ENCODE data around the gene FAM210A. TPM values are rescaled to one million over a fixed set of nuclear protein-coding genes. Genes with fewer than 3 reads are reported as not detected.
"Not testable (repeated sequence)": the region's sequence is repeated elsewhere in the genome, so short reads cannot be mapped to it uniquely, and the experiment has no call there.

FAM210A gene, protein sequence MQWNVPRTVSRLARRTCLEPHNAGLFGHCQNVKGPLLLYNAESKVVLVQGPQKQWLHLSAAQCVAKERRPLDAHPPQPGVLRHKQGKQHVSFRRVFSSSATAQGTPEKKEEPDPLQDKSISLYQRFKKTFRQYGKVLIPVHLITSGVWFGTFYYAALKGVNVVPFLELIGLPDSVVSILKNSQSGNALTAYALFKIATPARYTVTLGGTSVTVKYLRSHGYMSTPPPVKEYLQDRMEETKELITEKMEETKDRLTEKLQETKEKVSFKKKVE
- 10 to 100 TPM; 19.5 to 19.6 TPM for total RNA-seq

GRCh38 chr18:13726232-13726971 lies at the start of gene FAM210A, which contains the start of gene RNMT:
TSS of gene FAM210A (minus strand) at chr18:13726558. CDS start at chr18:13682077, 44,481 bp downstream.
TSS of gene RNMT (plus strand) at chr18:13726673. CDS start at chr18:13731518, 4,845 bp downstream.
- H3K36me3 Mint-ChIP-seq (ENCODE audit: low read depth): peaks cover 27% of the 10 kb centered on the region
- no peaks in the 10 kb centered on the region for H3K27me3 Mint-ChIP-seq
- CTCF ChIA-PET: interaction anchor here (0.8 to 1.0 kb wide), 2 partner anchors 244 to 259 kb away, joined by 3 read pairs; no protein-coding TSS in a partner anchor
- no peaks in the 10 kb centered on the region for H3K9me3 Mint-ChIP-seq
- DNase-seq: peak; percentile 96
- peak within 1 kb of the TSS; percentile 97 for H3K27ac Mint-ChIP-seq
- H3K4me3 Mint-ChIP-seq: peak within 1 kb of the TSS; percentile 94
- POLR2A ChIA-PET: interaction anchor here (0.7 kb wide), 1 partner anchor 318 kb away, joined by 3 read pairs; no protein-coding TSS in a partner anchor
- peaks cover 58% of the 10 kb centered on the region for H3K4me1 Mint-ChIP-seq

GRCh38 chr18:13775058-13775457 lies 48.7 kb upstream of the FAM210A start:
- no peak overlapping the region for H3K4me3 Mint-ChIP-seq
- no peak overlapping the region for H3K27ac Mint-ChIP-seq
- ChIA-PET CTCF (no interaction called here), POLR2A (no interaction called here)
- H3K9me3 Mint-ChIP-seq: peaks cover 5% of the 10 kb centered on the region
- H3K4me1 Mint-ChIP-seq: no peaks in the 10 kb centered on the region
- no peaks in the 10 kb centered on the region for H3K36me3 Mint-ChIP-seq (ENCODE audit: low read depth)
- peaks cover 14% of the 10 kb centered on the region for H3K27me3 Mint-ChIP-seq
- no peak for DNase-seq

- H3K9me3 Mint-ChIP-seq: peaks cover 12% of the 10 kb centered on the region
- no peaks in the 10 kb centered on the region for H3K4me1 Mint-ChIP-seq
- peaks cover 47% of the 10 kb centered on the region for H3K36me3 Mint-ChIP-seq (ENCODE audit: low read depth)
- POLR2A ChIA-PET: no interaction called here
- no peak overlapping the region for H3K4me3 Mint-ChIP-seq
- no peak for DNase-seq
- CTCF ChIA-PET: no interaction called here
- H3K27ac Mint-ChIP-seq: no peak overlapping the region
- H3K27me3 Mint-ChIP-seq: peaks cover 9% of the 10 kb centered on the region
Observed at GRCh38 chr18:13762690-13763439, 36.5 kb upstream of the FAM210A start.

DNA sequence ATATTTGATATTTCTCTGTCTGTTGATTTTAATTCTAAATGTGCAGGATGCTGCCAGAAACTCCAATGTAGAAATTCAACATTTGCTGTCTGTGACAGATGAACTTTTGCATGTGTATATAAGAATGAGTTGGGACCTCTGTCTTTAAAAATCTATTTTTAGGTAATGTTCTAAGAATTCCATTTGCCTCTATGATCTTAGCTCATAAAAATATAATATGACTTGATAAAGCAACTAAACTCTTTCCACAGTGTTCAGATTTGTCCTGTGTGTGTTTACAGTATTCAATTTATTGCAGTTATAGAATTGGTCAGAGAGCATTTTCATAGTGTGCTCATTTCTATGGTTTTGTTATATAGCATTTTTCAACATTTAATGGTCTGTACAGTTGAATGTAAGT lies 33.7 kb upstream of the FAM210A start:
- no peak overlapping the region for H3K27ac Mint-ChIP-seq
- no peak overlapping the region for H3K4me3 Mint-ChIP-seq
- DNase-seq: no peak
- peaks cover 72% of the 10 kb centered on the region for H3K36me3 Mint-ChIP-seq (ENCODE audit: low read depth)
- ChIA-PET CTCF (no interaction called here), POLR2A (no interaction called here)
- no peaks in the 10 kb centered on the region for H3K4me1 Mint-ChIP-seq
- H3K9me3 Mint-ChIP-seq: no peaks in the 10 kb centered on the region
- H3K27me3 Mint-ChIP-seq: no peaks in the 10 kb centered on the region

- POLR2A ChIA-PET: no interaction called here
- no peak overlapping the region for H3K4me3 Mint-ChIP-seq
- CTCF ChIA-PET: interaction anchor here (0.6 to 1.1 kb wide), 3 partner anchors 12 to 49 kb away, joined by 3 to 5 read pairs (median 3); no protein-coding TSS in a partner anchor
- H3K36me3 Mint-ChIP-seq (ENCODE audit: low read depth): peaks cover 79% of the 10 kb centered on the region
- DNase-seq: no peak
- H3K9me3 Mint-ChIP-seq: no peaks in the 10 kb centered on the region
- H3K27me3 Mint-ChIP-seq: no peaks in the 10 kb centered on the region
- no peak overlapping the region for H3K27ac Mint-ChIP-seq
- no peaks in the 10 kb centered on the region for H3K4me1 Mint-ChIP-seq
Observed at GRCh38 chr18:13758622-13759021, 32.3 kb upstream of the FAM210A start.

- peaks cover under 1% of the 10 kb centered on the region for H3K9me3 Mint-ChIP-seq
- H3K27ac Mint-ChIP-seq: no peak overlapping the region
- H3K36me3 Mint-ChIP-seq (ENCODE audit: low read depth): peaks cover 73% of the 10 kb centered on the region
- no peak for DNase-seq
- ChIA-PET POLR2A (no interaction called here), CTCF (no interaction called here)
- no peak overlapping the region for H3K4me3 Mint-ChIP-seq
- H3K27me3 Mint-ChIP-seq: no peaks in the 10 kb centered on the region
- H3K4me1 Mint-ChIP-seq: no peaks in the 10 kb centered on the region
Observed at GRCh38 chr18:13756671-13757070, 30.3 kb upstream of the FAM210A start.

- no peak overlapping the region for H3K27ac Mint-ChIP-seq
- ChIA-PET CTCF (no interaction called here), POLR2A (no interaction called here)
- no peak overlapping the region for H3K4me3 Mint-ChIP-seq
- no peaks in the 10 kb centered on the region for H3K27me3 Mint-ChIP-seq
- H3K9me3 Mint-ChIP-seq: peaks cover 2% of the 10 kb centered on the region
- no peaks in the 10 kb centered on the region for H3K4me1 Mint-ChIP-seq
- no peak for DNase-seq
- H3K36me3 Mint-ChIP-seq (ENCODE audit: low read depth): peaks cover 75% of the 10 kb centered on the region
Observed at GRCh38 chr18:13756261-13756660, 29.9 kb upstream of the FAM210A start.

- H3K4me1 Mint-ChIP-seq, CTCF ChIA-PET, H3K27me3 Mint-ChIP-seq, H3K4me3 Mint-ChIP-seq, H3K27ac Mint-ChIP-seq, DNase-seq, POLR2A ChIA-PET, H3K9me3 Mint-ChIP-seq: not testable (repeated sequence)
- H3K36me3 Mint-ChIP-seq (ENCODE audit: low read depth): peaks cover 81% of the 10 kb centered on the region
Observed at GRCh38 chr18:13751599-13751998, 25.2 kb upstream of the FAM210A start.

DNA sequence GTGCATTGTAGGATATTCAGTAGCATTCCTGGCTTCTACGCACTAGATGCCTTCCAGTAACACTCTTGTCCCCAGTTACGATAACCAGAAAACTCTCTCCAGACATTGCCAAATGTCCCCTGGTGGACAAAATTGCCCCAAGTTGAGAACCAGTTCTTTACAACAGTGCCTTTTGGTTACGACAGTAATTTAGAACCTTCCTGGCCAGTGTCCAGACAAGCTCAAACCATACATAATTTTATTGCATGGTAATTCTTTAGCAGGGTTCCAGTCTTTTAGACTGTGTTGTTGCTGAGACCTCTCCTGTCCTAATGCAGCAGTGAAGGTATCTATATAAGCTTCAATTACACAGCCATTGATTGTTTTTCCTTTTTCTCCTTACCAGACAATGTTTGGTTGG lies 20.3 kb upstream of the FAM210A start:
- Mint-ChIP-seq H3K27ac (no peak overlapping the region), H3K9me3 (peaks cover under 1% of the 10 kb centered on the region), H3K4me1 (no peaks in the 10 kb centered on the region), H3K36me3 (ENCODE audit: low read depth) (peaks cover 76% of the 10 kb centered on the region), H3K4me3 (no peak overlapping the region), H3K27me3 (no peaks in the 10 kb centered on the region)
- CTCF ChIA-PET: interaction anchor here (1.5 kb wide), 1 partner anchor 12 kb away, joined by 5 read pairs; no protein-coding TSS in a partner anchor
- no peak for DNase-seq
- POLR2A ChIA-PET: no interaction called here

- H3K27me3 Mint-ChIP-seq: no peaks in the 10 kb centered on the region
- no peak for DNase-seq
- H3K36me3 Mint-ChIP-seq (ENCODE audit: low read depth): peaks cover 75% of the 10 kb centered on the region
- no peak overlapping the region for H3K4me3 Mint-ChIP-seq
- no peaks in the 10 kb centered on the region for H3K9me3 Mint-ChIP-seq
- ChIA-PET POLR2A (interaction anchor here (0.6 kb wide), 1 partner anchor 60 kb away, joined by 3 read pairs; no protein-coding TSS in a partner anchor), CTCF (interaction anchor here (0.6 to 1.5 kb wide), 2 partner anchors 12 to 516 kb away, joined by 4 to 5 read pairs; no protein-coding TSS in a partner anchor)
- no peaks in the 10 kb centered on the region for H3K4me1 Mint-ChIP-seq
- no peak overlapping the region for H3K27ac Mint-ChIP-seq
Observed at GRCh38 chr18:13745696-13746095, 19.3 kb upstream of the FAM210A start.

GRCh38 chr18:13735681-13736080 lies 9.3 kb upstream of the FAM210A start:
- Mint-ChIP-seq H3K27ac (no peak overlapping the region), H3K4me3 (no peak overlapping the region), H3K27me3 (no peaks in the 10 kb centered on the region), H3K36me3 (ENCODE audit: low read depth) (peaks cover 56% of the 10 kb centered on the region), H3K9me3 (no peaks in the 10 kb centered on the region), H3K4me1 (peaks cover 10% of the 10 kb centered on the region)
- POLR2A ChIA-PET: no interaction called here
- no peak for DNase-seq
- CTCF ChIA-PET: no interaction called here

GRCh38 chr18:13730481-13730880 lies 4.1 kb upstream of the FAM210A start:
- no peak for DNase-seq
- peaks cover 43% of the 10 kb centered on the region for H3K4me1 Mint-ChIP-seq
- H3K36me3 Mint-ChIP-seq (ENCODE audit: low read depth): peaks cover 39% of the 10 kb centered on the region
- CTCF ChIA-PET: interaction anchor here (2.2 kb wide), 1 partner anchor 12 kb away, joined by 6 read pairs; no protein-coding TSS in a partner anchor
- H3K9me3 Mint-ChIP-seq: no peaks in the 10 kb centered on the region
- no peak overlapping the region for H3K4me3 Mint-ChIP-seq
- H3K27me3 Mint-ChIP-seq: no peaks in the 10 kb centered on the region
- POLR2A ChIA-PET: no interaction called here
- no peak overlapping the region for H3K27ac Mint-ChIP-seq

- no peaks in the 10 kb centered on the region for H3K9me3 Mint-ChIP-seq
- peak overlapping the region; percentile 97 for H3K27ac Mint-ChIP-seq
- no peak for DNase-seq
- H3K27me3 Mint-ChIP-seq: no peaks in the 10 kb centered on the region
- H3K4me1 Mint-ChIP-seq: peaks cover 61% of the 10 kb centered on the region
- ChIA-PET POLR2A (no interaction called here), CTCF (interaction anchor here (0.5 to 1.0 kb wide), 3 partner anchors 244 to 643 kb away, joined by 3 read pairs; no protein-coding TSS in a partner anchor)
- peak overlapping the region; percentile 94 for H3K4me3 Mint-ChIP-seq
- H3K36me3 Mint-ChIP-seq (ENCODE audit: low read depth): peaks cover 27% of the 10 kb centered on the region
Observed at GRCh38 chr18:13726972-13727331, 594 bp upstream of the FAM210A start.
